Measurements from ENCODE around the gene MFAP4.

Gene MFAP4

DNA sequence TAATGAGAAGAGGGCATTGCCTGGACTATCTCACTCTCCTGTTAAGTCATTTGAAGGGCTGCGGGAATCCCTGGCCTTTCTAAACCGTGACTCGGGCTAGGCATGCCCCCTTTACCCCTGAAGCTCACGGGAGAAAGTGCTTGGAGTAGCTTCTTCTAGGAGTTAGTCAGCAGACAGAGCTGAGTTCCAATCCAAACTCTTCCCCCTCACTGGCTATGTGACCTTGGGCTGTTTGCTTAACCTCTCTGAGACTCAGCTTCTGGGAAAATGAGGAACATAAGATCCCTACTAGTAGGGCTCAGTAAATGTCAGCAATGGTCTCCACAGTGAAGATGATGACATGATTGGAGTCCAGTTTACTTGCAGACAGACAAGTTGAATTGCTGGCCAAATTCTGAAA, 18.8 kb downstream of the MFAP4 start:
- DNase-seq (ENCODE audit: low read depth in 1 of 2, low spot score in 1 of 2) = no peak
- Histone ChIP-seq H3K4me3 (replicated peaks; ENCODE audit: insufficient read depth, low read length) (no peak overlapping the region), H3K27me3 (ENCODE audit: insufficient read depth, poor library complexity, severe bottlenecking) (no peaks in the 10 kb centered on the region), H3K27ac (replicated peaks) (no peak overlapping the region)
- TF ChIP-seq, protein P1, sequence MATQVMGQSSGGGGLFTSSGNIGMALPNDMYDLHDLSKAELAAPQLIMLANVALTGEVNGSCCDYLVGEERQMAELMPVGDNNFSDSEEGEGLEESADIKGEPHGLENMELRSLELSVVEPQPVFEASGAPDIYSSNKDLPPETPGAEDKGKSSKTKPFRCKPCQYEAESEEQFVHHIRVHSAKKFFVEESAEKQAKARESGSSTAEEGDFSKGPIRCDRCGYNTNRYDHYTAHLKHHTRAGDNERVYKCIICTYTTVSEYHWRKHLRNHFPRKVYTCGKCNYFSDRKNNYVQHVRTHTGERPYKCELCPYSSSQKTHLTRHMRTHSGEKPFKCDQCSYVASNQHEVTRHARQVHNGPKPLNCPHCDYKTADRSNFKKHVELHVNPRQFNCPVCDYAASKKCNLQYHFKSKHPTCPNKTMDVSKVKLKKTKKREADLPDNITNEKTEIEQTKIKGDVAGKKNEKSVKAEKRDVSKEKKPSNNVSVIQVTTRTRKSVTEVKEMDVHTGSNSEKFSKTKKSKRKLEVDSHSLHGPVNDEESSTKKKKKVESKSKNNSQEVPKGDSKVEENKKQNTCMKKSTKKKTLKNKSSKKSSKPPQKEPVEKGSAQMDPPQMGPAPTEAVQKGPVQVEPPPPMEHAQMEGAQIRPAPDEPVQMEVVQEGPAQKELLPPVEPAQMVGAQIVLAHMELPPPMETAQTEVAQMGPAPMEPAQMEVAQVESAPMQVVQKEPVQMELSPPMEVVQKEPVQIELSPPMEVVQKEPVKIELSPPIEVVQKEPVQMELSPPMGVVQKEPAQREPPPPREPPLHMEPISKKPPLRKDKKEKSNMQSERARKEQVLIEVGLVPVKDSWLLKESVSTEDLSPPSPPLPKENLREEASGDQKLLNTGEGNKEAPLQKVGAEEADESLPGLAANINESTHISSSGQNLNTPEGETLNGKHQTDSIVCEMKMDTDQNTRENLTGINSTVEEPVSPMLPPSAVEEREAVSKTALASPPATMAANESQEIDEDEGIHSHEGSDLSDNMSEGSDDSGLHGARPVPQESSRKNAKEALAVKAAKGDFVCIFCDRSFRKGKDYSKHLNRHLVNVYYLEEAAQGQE (IDR thresholded peaks at IDR 0.05; ENCODE audit: insufficient replicate concordance, low read depth) = no peak
- no peak for TF ChIP-seq CTCF (IDR thresholded peaks at IDR 0.05; ENCODE audit: insufficient read depth, low read length)
- TF ChIP-seq GABPA (IDR thresholded peaks at IDR 0.05; ENCODE audit: low read depth) = no peak
- TF ChIP-seq SPI1 (IDR thresholded peaks at IDR 0.05; ENCODE audit: borderline replicate concordance, low read depth) = no peak
- no peak for TF ChIP-seq POLR2AphosphoS5 (IDR thresholded peaks at IDR 0.05; ENCODE audit: low read depth)

DNA sequence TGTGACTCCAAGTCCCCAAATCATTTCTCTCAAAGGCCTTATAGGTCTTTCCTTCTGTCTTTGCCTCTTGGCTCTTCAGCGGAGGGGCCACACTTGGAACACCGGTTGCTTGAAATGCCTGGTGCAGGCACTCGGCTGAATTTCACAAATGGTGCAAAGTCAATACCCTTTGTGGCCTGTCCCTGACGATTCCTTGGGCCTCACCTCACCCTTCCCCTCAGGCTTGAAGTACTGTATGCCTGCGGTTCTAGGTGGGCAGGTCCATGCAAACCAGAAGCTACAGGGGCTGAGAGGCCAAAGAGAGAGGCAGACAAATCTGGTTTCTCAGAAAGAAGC, 20.4 kb downstream of the MFAP4 start:
- no peaks in the 10 kb centered on the region for H3K27me3 ChIP-seq (ENCODE audit: insufficient read depth, poor library complexity, severe bottlenecking)
- no peak for DNase-seq (ENCODE audit: low read depth in 1 of 2, low spot score in 1 of 2)
- H3K4me3 ChIP-seq (replicated peaks; ENCODE audit: insufficient read depth, low read length) = no peak overlapping the region
- no peak overlapping the region for H3K27ac ChIP-seq (replicated peaks)
- no peak for TF ChIP-seq CTCF (IDR thresholded peaks at IDR 0.05; ENCODE audit: insufficient read depth, low read length)
- no peak for TF ChIP-seq SPI1 (IDR thresholded peaks at IDR 0.05; ENCODE audit: borderline replicate concordance, low read depth)
- TF ChIP-seq GABPA (IDR thresholded peaks at IDR 0.05; ENCODE audit: low read depth) = no peak
- no peak for TF ChIP-seq POLR2AphosphoS5 (IDR thresholded peaks at IDR 0.05; ENCODE audit: low read depth)
- TF ChIP-seq, protein P1 (IDR thresholded peaks at IDR 0.05; ENCODE audit: insufficient replicate concordance, low read depth) = no peak

GRCh38 chr17:19365833-19366636, 21.0 kb downstream of the MFAP4 start:
- H3K4me3 ChIP-seq (replicated peaks; ENCODE audit: insufficient read depth, low read length) = no peak overlapping the region
- no peak overlapping the region for H3K27ac ChIP-seq (replicated peaks)
- no peaks in the 10 kb centered on the region for H3K27me3 ChIP-seq (ENCODE audit: insufficient read depth, poor library complexity, severe bottlenecking)
- DNase-seq (ENCODE audit: low read depth in 1 of 2, low spot score in 1 of 2) = no peak
- no peak for TF ChIP-seq GABPA (IDR thresholded peaks at IDR 0.05; ENCODE audit: low read depth)
- TF ChIP-seq, protein P1 (IDR thresholded peaks at IDR 0.05; ENCODE audit: insufficient replicate concordance, low read depth) = no peak
- TF ChIP-seq CTCF (IDR thresholded peaks at IDR 0.05; ENCODE audit: insufficient read depth, low read length) = no peak
- no peak for TF ChIP-seq SPI1 (IDR thresholded peaks at IDR 0.05; ENCODE audit: borderline replicate concordance, low read depth)
- no peak for TF ChIP-seq POLR2AphosphoS5 (IDR thresholded peaks at IDR 0.05; ENCODE audit: low read depth)
